GM19043 (cell line): ENCODE measurements around the gene RHOD.

Experiments used
- ATAC-seq: cut with Tn5 transposase; IDR thresholded peaks from one replicate; pipeline ENCODE4 v1.9.1; 2021; ENCODE audit warnings: low read depth; ENCODE audit not compliant: unreplicated experiment

The RHOD gene

DNA sequence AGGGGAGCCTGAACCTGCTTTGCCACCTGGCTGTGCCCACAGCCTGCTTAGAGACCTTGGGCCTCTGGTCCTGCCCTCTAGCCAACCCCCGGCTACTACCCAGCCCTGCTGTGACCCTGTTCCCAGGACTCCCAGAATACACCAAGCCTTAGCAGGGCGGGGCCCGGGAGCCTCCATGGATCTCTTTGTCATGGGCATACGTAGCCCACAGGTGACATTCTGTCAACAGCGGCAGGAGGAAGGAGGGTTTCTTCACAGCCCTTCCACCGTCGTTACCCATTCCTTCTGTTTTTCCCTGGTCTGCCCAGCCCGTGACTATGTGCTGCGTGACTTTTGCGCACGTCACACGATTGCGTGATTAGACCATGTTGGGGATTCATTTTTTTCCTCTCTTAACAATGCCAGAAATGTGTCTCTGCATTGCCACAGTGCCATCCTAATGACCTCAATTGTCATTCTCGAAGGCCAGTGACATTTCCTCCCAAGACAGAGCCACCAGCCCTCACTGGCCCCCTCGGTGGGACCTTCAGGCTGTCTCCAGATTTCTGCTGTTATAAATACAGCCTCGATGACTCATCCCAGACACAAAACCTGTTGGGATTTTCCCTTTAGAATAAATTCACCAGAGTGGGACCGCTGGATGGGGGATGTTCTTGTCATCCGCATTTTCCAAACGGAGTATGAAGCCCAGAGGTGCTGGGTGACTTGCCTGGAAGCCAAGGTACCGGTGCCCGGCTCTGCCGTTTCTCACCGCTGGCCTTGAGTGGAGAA, 24.7 kb upstream of the RHOD start:
- ATAC-seq, result no peak

DNA sequence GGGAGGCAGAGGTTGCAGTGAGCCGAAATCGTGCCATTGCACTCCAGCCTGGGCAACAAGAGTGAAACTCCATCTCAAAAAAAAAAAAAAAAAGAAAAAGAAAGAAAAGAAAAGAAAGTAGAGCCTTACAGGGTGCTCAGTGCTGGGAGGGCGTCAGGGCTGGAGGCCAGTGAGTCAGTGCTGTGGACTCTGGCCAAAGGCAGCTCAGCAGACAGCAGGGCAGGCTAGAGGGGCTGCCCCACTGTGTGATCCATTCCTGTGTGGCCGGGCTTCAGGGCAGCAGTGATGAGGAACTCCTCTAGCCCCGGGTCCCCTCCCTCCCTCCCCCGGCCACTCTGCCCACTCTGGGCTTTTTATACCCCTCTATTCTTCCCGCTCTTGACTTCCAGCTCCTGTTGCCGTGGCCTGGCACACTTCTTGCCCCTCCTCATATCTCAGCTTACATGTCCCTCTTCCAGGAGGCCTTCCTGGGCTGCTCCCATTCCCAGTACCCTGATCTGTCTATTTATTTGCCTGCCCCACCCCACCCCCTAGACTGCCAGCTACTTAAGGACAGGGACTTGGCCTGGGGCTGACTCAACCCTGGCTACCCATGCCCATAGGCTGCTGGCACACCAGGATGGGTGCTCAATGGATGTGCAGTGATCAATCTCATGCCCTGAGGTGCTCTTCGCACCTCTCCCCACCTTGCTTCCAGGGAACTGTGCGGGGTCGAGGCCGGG, 23.7 kb upstream of the RHOD start:
- ATAC-seq, result no peak

DNA sequence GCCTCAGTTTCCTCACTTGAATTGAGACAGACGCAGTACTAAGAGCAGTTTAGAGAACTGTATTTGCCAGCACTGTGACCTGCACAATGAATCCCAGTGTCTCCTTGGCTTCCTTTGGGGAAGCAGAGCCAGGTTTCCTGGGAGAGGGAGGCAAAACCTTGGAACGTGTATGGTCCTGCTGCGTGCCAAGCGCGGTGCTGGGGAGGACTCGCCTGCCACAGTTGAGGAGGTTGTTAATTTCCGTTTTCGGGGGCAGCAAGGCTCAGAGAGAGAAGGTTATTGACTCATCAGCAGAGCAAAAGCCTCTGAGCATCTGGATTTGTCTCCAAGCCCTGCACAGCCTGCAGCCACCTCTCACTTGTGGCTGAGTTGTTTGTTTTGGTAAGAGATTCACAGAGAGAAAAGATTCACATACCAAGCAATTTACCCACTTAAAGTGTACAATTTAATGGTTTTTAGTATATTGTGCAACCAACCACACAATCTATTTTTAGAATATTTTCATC, 22.9 kb upstream of the RHOD start:
- ATAC-seq, result no peak

DNA sequence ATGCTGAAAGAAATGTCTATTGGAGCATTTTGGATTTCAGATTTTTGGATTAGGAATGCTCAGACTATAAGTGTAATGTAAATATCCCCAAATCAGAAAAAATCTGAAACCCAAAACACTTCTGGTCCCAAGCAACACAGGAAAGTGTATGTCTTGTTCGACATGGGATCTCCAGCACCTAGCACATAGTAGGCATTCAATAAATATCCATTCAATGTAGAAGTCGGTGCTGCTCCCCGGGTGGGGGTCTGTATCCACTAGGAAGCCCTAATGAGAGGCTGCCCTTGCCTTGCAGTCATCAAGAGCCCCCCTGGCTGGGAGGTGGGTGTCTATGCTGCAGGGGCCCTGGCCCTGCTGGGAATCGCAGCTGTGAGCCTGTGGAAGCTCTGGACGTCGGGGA, 22.3 kb upstream of the RHOD start:
- ATAC-seq, result no peak

DNA sequence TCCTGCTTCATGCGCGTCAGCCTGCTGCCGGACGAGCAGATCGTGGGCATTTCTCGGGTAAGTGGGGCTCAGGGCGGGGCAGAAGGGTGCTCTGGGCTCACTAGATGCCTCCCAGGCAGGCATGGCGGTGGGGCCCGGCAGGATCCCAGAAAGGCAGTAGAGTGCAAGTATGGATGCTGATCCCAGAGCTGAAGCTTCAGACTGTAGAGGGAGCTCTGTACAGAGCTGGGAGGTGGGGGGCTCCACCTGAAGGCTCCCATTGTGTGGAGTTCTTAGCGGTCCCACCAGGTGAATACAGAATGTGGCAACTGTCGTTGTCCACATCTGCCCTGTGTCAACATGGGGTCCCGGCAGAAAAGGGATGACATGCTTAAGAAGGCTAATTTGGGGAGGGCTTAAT, 16.5 kb upstream of the RHOD start:
- ATAC-seq, result no peak

DNA sequence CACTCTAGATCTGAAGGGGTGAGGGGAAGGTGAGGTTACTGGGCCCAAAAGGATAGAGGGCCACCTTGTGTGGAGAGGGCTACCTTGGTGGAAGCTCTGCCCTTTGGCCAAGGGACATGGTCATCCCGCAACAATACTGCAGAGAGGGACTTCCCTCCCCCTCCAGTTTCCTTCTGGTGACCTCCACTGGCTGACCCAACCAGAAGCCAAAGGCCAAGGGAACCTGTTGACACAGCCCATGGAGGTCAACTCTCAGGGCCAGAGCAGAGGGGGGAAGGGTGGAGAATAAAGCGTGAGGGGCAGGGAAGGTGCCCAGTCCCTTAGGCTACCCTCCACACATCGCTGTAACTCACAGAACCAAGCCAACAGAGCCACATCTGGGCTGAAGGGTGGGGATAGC, 15.0 kb upstream of the RHOD start:
- no peak for ATAC-seq

DNA sequence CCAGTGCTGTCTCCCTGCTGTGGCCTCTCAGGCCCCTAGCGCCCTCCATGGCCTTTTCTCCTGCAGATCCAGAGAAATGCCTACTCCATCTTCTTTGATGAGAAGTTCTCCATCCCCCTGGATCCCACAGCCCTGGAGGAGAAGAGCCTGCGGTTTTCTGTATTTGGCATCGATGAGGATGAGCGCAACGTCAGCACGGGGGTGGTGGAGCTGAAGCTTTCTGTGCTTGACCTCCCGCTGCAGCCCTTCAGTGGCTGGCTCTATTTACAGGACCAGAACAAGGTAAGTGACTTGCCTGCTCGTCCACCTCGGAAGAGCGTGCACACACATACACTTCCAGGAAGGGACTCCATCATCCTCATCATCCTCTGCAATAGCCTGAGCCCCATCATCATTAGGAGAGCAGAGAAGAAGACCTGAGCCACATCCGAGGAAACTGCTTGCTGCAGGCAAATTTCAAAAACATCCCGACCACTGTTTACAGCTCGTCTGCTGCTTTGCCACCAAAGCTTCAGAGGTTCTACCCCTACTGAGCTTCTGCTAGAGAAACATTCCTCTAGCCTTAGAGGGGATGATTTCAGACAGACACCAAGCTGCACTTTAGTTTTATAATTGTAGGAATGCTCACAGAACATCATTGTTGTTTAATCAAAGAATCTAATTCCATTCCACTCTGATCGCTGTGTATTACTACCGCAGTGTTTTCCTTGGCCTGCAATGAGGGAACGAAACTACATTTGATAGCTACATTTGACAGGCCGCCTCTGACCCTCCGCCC, 12.9 kb upstream of the RHOD start:
- ATAC-seq, result no peak

DNA sequence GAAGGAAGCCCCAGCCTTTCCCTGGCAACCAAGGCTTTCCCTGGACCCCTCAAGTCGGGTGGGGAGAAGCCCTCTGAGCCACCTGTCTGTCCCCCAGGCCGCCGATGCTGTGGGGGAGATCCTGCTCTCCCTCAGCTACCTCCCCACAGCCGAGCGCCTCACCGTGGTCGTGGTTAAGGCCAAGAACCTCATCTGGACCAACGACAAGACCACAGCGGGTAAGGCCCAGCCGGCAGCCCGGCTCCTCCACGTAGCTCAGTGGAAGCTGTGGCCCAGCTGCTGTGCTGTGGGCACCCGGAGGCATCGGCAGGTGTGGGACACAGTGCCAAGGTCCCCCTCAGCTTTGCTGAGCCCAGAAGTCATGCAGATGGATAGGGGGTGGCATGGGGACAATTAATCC, 12.2 kb upstream of the RHOD start:
- ATAC-seq, result no peak

DNA sequence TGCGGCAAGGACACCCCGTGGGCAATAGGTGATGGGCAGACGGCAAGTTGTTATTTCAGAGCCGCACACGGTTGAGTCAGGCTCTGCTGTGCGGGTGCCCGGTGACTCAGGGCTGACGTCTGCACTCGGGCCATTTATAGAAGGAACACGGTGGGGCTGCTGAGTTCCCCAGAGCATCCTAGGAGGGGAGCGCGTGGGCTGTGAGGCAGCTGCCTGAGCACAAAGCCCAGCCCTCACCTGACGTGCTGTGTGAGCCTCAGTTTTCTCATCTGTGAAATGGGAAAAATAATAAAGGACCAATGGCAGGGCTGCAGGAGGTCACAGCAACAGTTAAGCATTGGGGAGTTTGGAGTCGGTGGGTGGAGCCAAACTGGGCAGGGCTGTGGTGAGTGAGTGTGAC, 11.3 kb upstream of the RHOD start:
- ATAC-seq, result no peak

DNA sequence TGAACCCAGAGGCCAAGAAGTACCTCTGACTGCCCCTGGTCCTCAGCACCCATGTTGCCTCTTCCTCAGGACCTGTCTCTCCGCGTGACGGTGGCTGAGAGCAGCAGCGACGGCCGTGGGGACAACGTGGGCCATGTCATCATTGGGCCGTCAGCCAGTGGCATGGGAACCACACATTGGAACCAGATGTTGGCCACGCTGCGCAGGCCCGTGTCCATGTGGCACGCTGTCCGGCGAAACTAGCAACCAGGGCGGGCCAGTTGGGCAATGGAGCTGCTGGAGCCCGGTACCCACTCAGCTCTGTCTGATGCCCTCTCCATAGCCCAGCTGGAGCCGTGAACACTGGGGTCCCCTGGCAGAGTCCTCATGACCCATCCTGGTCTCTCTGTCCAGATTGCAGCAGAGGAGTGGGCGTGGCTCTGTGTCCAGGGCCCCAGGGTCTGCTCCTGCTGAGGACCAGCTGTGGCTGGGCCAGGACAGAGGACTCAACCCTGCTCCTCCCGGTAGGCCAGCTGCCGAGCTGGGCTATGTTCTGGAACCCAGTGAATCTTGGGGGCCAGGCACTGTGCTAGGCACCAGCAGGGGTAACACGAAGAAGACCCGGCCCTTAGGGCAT, 8.0 kb upstream of the RHOD start:
- ATAC-seq, result no peak

DNA sequence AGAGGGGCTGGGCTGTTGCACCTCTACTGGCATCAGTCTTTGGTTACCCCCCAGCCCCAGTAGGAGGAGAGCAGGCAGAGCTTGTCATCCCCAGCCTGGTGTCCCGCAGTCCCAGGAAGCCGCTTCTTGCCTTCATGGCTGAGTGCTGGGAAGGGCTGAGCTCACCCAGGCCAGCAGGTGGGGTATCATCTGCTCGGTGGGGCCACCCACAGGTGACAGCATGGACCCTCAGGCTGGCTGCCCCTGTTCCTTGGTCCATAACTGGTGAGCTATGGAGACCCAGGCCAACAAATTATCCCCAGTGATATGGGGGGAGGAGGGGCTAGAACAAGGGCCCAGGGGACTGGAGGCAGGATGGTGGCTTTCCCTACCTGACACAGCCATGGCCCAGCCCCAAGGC, 6.5 kb upstream of the RHOD start:
- no peak for ATAC-seq

DNA sequence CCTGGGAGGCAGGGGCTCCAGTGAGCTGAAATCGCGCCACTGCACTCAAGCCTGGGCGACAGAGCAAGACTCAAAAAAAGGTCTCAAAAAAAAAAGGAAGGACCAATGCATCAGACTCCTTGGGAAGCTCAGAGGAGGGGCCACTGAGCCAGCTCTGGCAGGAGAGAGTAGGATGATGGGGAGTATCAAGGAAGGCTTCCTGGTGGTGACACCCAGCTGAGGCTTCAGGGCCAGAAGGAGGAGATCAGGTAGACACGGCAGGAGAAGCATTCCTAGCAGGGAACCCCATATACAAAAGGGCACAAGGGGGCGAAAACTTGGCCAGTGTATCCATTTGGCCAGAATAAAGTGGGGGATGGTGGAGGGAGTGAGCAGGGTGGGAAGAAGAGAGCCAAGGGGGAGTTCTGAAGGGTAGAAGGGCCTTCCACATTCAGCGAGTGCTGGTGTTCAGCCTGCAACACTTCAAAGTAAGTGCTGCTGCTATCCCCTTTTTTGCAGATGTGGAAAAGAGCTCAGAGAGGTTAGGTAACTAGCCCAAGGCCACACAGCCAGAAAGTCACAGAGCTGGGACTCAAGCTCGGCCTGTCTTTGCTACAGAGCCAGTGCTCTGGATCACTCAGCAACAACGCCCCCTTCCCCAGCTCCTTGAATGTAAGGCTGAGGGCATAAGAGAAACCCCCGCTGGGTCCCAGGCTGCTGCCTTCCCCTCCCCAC, 5.3 kb upstream of the RHOD start:
- ATAC-seq, result no peak

DNA sequence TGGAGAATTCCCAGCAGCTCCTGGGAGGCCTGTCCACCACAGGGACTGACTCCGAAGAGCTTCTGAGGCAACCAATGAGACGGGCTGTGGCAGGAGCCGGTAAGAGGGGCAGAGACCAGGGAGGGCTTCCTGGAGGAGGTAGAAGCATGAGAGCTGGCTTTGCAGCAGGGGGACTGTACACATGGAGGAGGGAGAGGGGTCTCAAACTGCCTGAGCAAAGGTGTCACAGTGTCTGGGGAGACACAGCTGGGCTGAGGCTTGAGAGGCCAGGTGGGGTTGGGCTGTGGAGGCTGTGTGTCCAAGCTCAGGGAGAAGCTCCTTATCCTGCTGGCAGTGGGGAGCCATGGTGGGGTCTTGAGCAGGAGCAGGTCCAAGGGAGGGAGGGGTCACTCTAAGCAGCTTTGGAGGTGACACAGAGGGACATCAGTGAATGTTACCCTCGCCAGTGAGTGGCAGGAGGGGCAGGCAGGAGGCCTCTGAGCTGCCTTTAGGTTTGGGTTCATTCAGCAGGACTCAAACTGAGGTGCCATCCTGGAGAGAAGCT, 4.6 kb upstream of the RHOD start:
- no peak for ATAC-seq

DNA sequence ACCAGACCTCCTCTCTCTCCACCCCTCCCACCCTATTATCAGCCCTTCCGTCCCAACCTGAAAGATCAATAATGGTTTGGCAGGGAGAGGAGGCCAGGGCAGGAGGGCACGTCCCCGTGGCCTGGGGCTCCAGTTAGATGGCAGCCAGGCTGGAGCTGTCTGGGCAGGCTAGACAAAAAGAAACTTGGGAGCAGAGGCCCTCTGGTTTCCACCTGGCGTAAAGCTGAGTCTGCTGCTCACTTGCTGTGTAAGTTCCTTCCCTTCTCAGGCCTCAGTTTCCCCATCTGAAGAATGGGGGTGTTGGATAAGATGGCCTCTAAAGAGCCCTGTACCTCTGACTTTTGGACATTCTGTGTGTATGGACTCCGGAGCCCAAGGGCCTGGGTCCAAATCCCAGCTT, 3.8 kb upstream of the RHOD start:
- no peak for ATAC-seq

DNA sequence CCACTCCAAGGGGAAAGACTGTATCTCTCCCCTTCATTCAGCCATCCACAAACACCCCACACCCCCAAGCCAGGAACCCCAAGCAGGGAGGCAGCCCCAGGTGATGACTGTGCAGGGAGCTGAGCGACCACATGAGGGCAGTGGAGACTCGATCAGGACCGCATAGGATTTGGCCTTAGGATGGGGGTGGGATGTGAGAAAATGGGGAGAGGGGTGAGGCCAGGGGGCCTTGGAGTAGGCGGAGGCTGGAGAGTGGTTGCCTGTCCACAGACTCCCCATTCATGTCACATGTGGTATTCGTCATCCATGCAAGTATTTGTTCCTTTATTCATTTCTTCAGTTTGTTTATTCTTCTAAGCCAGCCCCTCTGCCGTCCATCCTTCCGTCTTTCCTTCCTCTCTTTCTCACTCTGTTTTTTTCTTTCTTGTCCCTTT, 2.7 kb upstream of the RHOD start:
- no peak for ATAC-seq

DNA sequence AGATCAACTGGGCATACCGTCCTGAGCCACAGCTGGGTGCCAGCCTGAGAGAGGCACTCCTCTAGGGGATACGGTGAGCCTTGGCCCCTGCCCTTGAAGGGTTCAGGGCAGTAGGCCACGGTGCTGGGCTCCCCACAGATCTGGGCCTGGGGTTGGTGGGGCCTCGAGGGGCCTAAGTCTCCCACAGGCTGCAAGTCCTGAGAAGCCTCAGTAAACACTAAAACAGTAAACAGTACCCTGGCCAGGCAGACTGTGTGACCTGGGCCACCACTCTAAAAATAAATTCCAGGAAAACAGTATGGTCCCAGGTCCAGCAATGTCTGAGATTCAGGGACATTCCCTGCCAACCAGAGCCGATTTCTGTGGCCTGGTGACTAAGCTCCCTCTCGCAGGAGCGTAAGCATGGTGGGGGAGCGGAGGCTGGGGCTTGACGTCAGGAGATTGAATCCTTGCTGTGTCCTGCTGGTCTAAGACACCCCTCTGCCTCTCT, 2.3 kb upstream of the RHOD start:
- ATAC-seq, result no peak

DNA sequence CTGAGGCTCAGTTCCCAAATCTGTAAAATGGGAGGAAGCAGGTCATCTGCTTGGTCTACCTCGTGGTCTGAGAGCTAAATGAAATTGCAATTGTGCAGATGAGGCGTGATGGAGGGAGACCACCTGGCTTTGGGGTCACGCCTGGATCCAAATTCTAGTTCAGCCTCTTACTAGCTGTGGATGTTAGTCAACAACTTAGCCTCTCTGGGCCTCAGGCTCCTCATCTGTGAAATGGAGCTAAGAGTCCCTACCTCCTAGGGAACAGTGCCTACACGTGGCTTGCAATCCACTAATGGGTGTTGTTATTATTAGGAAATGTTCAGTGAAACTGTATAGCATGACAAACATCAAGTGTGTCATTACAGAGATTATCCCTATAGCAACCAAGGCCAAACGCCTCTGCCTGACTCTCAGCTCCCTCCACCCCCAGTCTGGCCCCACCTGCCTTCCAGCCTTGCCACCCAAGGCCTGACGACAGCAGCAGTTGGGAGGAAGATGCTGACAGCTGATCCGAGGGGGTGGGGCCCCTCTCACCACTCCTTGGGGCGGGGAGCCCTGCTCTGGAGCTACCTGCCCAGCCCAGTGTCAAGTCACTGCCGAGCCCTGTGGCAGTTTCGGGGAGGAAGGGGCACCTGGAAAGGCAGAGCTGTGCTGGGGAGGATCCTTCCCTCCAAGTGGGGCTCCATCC, 1.7 kb upstream of the RHOD start:
- ATAC-seq, result no peak

DNA sequence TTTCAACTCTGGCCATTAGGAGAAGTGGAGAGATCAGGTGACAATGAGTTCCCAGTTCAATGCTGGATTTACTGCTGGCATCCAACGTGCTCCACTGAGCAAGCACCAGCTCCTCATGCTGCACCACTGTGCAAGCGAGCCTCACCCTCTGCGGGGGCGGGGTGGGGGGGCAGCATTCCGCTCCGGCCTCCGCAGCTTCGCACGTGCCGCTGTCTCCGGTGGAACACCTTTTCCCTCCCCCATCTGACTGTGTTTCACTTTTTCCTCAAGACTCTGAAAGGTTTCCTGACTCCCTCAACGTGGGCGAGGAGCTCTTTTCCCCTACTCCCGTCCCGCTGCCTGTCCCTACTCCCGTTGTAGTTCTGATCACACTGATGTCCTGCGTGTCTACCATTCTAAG, 835 bp upstream of the RHOD start:
- no peak for ATAC-seq

DNA sequence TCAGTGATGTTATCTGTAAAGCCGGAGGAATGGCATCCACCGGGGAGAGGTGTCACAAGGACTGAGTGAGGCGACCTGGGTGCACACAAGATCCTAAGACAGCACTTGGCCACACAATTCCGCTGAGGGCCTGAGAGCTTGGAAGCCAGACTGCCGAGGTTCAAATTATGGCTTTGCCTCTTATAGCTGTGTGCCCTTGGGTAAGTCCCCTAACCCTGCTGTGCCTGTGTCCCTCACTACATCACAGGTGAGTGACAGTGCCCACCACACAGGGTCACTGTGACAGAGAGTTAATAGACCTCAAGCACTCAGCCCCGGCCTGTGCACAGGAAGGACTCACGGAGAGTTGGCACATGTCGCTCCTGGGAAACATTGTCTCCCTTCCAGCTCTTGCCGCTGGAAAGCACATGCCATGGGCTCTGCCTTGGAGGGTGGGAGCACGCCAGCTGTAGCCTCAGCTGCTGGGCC, 592 bp downstream of the RHOD start:
- no peak for ATAC-seq
